Measurements from ENCODE around the gene RRAS2. TPM values are rescaled to one million over a fixed set of nuclear protein-coding genes. Genes with fewer than 3 reads are reported as not detected.

The RRAS2 gene
- total RNA-seq, 1 donor from 2014 or later, result 45.5 TPM

DNA sequence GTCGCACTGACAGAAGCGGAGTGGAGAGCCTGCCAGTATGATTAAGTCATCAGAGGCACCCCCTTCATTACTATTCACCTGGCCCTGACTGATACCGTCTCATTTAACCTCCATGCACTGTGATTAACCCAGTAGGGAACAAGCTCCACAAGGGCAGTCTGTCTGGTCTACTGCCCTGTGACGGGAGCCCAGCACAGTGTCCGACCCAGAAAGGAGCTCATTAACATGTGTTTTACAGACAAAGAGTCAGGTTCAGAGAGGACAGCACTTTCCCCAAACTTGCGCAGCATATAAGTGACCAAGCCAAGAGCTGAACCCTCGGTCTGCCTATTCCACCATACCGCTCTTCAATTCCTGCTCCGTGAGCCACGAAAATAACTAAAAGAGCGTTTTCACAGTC lies 129.5 kb downstream of the RRAS2 start:
- peaks cover 37% of the 10 kb centered on the region for H3K27me3 Mint-ChIP-seq
- H3K4me1 Mint-ChIP-seq (ENCODE audit: low read depth), result no peaks in the 10 kb centered on the region
- H3K9me3 Mint-ChIP-seq (ENCODE audit: low read depth), result peaks cover 3% of the 10 kb centered on the region
- H3K4me3 Mint-ChIP-seq (ENCODE audit: low read depth), result no peak overlapping the region
- DNase-seq (ENCODE audit: low spot score, unreplicated experiment), result no peak
- H3K27ac Mint-ChIP-seq, result peak overlapping the region; percentile 33
- TF ChIP-seq, protein P1, sequence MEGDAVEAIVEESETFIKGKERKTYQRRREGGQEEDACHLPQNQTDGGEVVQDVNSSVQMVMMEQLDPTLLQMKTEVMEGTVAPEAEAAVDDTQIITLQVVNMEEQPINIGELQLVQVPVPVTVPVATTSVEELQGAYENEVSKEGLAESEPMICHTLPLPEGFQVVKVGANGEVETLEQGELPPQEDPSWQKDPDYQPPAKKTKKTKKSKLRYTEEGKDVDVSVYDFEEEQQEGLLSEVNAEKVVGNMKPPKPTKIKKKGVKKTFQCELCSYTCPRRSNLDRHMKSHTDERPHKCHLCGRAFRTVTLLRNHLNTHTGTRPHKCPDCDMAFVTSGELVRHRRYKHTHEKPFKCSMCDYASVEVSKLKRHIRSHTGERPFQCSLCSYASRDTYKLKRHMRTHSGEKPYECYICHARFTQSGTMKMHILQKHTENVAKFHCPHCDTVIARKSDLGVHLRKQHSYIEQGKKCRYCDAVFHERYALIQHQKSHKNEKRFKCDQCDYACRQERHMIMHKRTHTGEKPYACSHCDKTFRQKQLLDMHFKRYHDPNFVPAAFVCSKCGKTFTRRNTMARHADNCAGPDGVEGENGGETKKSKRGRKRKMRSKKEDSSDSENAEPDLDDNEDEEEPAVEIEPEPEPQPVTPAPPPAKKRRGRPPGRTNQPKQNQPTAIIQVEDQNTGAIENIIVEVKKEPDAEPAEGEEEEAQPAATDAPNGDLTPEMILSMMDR (IDR thresholded peaks at IDR 0.05; ENCODE audit: unreplicated experiment), result no peak
- no peaks in the 10 kb centered on the region for H3K36me3 Mint-ChIP-seq (ENCODE audit: insufficient read depth)

DNA sequence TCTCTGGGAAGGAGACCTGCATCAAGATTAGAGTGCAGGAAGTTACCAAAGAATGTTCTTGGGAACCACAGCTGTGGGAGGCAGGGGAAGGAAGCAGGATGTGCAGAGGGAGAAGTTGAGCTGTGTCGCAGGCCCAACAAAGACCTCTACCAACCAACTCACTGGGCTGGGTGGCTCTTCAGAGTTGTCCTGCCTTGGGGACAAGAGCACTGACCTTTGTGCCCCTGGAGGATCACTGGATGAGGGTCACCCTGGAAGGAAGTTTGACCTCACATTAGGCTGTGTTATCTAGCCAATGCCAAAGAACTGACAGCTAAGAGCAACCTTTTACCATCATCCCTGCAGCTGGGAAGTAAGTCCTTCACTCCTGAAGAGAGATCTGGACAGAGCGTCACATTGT lies 130.6 kb downstream of the RRAS2 start:
- Mint-ChIP-seq H3K36me3 (ENCODE audit: insufficient read depth) (no peaks in the 10 kb centered on the region), H3K27ac (no peak overlapping the region), H3K4me3 (ENCODE audit: low read depth) (no peak overlapping the region), H3K9me3 (ENCODE audit: low read depth) (peaks cover 3% of the 10 kb centered on the region), H3K4me1 (ENCODE audit: low read depth) (no peaks in the 10 kb centered on the region), H3K27me3 (peaks cover 37% of the 10 kb centered on the region)
- TF ChIP-seq, protein P1 (IDR thresholded peaks at IDR 0.05; ENCODE audit: unreplicated experiment), result no peak
- no peak for DNase-seq (ENCODE audit: low spot score, unreplicated experiment)

Other genes with a start within 250 kb of the RRAS2 start
- 99.9 and 100 TPM in 2 replicates for gene COPB1, start 140.6 kb upstream of the RRAS2 start, total RNA-seq
- 144 and 147 TPM in 2 replicates for gene PSMA1, start 161.2 kb upstream of the RRAS2 start, total RNA-seq